WTC11 (cell line): Measurements from ENCODE around the gene DENND2C.

Experiments
- CREB1 ChIP-seq: sonication (generic); formaldehyde crosslinking; IDR thresholded peaks from 2 replicates; pipeline ENCODE4 v1.8.0; 2023; ENCODE audit warnings: mild to moderate bottlenecking, missing genetic modification reagents
- ELF4 ChIP-seq: sonication (generic); formaldehyde crosslinking; IDR thresholded peaks from 2 replicates; pipeline ENCODE4 v1.8.1; 2022; ENCODE audit warnings: low read depth, mild to moderate bottlenecking, moderate library complexity, missing genetic modification reagents
- FOXJ3 ChIP-seq: sonication (generic); formaldehyde crosslinking; IDR thresholded peaks from 2 replicates; pipeline ENCODE4 v1.9.0; 2021; ENCODE audit warnings: missing genetic modification reagents, mild to moderate bottlenecking, borderline replicate concordance
- IRF2 ChIP-seq: sonication (generic); formaldehyde crosslinking; IDR thresholded peaks from 2 replicates; pipeline ENCODE4 v1.8.0; 2022; ENCODE audit warnings: low read depth, missing genetic modification reagents, borderline replicate concordance
- JUN ChIP-seq: sonication (generic); formaldehyde crosslinking; IDR thresholded peaks from 2 replicates; pipeline ENCODE4 v1.8.0; 2023; ENCODE audit warnings: mild to moderate bottlenecking, missing genetic modification reagents
- SMAD4 ChIP-seq: sonication (generic); formaldehyde crosslinking; IDR thresholded peaks from 2 replicates; pipeline ENCODE4 v1.8.0; 2022; ENCODE audit warnings: mild to moderate bottlenecking, missing genetic modification reagents
- SP1 ChIP-seq: sonication (generic); formaldehyde crosslinking; conservative IDR thresholded peaks from 2 replicates; pipeline ENCODE4 v1.8.1; 2022; ENCODE audit warnings: missing genetic modification reagents
- TCF7 ChIP-seq: sonication (generic); formaldehyde crosslinking; IDR thresholded peaks from 2 replicates; pipeline ENCODE4 v1.8.0; 2022; ENCODE audit warnings: mild to moderate bottlenecking, low read depth, missing genetic modification reagents, moderate library complexity
- TEAD1 ChIP-seq: sonication (generic); formaldehyde crosslinking; IDR thresholded peaks from 2 replicates; pipeline ENCODE4 v1.8.0; 2022; ENCODE audit warnings: mild to moderate bottlenecking, missing genetic modification reagents
- TF ChIP-seq, protein P1 (sequence below): fragments of 200-600 bp; IDR thresholded peaks from 2 replicates; pipeline ENCODE4 v1.8.0; 2022; ENCODE audit warnings: antibody characterized with exemption
- TF ChIP-seq, protein P2 (sequence below): sonication (generic); formaldehyde crosslinking; IDR thresholded peaks from 2 replicates; pipeline ENCODE4 v1.8.0; 2022; ENCODE audit warnings: mild to moderate bottlenecking, missing genetic modification reagents
- TF ChIP-seq, protein P3 (sequence below): sonication (generic); formaldehyde crosslinking; IDR thresholded peaks from 2 replicates; pipeline ENCODE4 v1.8.1; 2023; ENCODE audit warnings: mild to moderate bottlenecking, missing genetic modification reagents, moderate library complexity
- TF ChIP-seq, protein P4 (sequence below): sonication (generic); formaldehyde crosslinking; IDR thresholded peaks from 2 replicates; pipeline ENCODE4 v1.8.1; 2023; ENCODE audit warnings: mild to moderate bottlenecking, missing genetic modification reagents, moderate library complexity

DNA sequence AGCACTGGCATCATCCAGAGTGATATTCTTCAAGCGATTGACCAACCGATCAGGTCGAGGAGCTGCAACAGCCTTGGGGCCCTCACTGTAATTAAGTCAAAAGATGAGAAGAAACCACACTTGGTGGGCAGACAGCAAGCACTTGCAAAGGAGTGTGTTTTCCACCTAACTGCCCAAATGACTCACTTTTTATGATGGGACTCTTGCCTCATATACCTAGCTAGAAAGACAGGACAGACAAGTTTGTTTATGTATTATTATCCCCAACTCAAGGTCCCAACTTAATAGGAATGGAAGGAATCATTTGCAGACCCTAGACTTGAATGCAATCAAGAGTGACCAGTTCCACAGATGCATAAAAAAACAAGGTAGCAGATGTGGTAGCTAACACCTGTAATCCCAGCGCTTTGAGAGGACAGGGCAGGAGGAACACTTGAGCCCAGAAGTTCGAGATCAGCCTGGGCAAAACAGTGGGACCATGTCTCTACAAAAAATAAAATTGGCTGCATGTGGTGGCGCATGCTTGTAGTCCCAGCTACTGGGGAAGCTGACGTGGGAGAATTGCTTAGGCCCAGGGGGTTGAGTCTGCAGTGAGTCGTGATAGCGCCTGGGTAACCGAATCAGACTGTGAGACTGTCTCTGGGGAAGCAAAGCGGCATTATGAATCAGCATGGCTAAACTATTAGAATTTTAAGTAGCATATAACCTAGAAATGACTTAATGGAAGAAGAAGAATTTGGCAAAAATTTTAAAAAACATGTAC lies 49.0 kb upstream of the DENND2C start:
- TF ChIP-seq, protein P1, sequence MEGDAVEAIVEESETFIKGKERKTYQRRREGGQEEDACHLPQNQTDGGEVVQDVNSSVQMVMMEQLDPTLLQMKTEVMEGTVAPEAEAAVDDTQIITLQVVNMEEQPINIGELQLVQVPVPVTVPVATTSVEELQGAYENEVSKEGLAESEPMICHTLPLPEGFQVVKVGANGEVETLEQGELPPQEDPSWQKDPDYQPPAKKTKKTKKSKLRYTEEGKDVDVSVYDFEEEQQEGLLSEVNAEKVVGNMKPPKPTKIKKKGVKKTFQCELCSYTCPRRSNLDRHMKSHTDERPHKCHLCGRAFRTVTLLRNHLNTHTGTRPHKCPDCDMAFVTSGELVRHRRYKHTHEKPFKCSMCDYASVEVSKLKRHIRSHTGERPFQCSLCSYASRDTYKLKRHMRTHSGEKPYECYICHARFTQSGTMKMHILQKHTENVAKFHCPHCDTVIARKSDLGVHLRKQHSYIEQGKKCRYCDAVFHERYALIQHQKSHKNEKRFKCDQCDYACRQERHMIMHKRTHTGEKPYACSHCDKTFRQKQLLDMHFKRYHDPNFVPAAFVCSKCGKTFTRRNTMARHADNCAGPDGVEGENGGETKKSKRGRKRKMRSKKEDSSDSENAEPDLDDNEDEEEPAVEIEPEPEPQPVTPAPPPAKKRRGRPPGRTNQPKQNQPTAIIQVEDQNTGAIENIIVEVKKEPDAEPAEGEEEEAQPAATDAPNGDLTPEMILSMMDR, result no peak
- TF ChIP-seq JUN, result no peak
- TF ChIP-seq CREB1 (CRISPR knock-in tag), result no peak
- TF ChIP-seq IRF2 (CRISPR knock-in tag), result no peak
- TF ChIP-seq TCF7 (CRISPR knock-in tag), result no peak
- TF ChIP-seq, protein P2, sequence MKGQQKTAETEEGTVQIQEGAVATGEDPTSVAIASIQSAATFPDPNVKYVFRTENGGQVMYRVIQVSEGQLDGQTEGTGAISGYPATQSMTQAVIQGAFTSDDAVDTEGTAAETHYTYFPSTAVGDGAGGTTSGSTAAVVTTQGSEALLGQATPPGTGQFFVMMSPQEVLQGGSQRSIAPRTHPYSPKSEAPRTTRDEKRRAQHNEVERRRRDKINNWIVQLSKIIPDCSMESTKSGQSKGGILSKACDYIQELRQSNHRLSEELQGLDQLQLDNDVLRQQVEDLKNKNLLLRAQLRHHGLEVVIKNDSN (CRISPR knock-in tag), result no peak
- TF ChIP-seq SP1 (CRISPR knock-in tag), result no peak
- TF ChIP-seq, protein P3, sequence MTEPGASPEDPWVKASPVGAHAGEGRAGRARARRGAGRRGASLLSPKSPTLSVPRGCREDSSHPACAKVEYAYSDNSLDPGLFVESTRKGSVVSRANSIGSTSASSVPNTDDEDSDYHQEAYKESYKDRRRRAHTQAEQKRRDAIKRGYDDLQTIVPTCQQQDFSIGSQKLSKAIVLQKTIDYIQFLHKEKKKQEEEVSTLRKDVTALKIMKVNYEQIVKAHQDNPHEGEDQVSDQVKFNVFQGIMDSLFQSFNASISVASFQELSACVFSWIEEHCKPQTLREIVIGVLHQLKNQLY, result no peak
- TF ChIP-seq, protein P4, sequence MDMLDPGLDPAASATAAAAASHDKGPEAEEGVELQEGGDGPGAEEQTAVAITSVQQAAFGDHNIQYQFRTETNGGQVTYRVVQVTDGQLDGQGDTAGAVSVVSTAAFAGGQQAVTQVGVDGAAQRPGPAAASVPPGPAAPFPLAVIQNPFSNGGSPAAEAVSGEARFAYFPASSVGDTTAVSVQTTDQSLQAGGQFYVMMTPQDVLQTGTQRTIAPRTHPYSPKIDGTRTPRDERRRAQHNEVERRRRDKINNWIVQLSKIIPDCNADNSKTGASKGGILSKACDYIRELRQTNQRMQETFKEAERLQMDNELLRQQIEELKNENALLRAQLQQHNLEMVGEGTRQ (CRISPR knock-in tag), result no peak
- TF ChIP-seq TEAD1, result no peak
- TF ChIP-seq FOXJ3 (CRISPR knock-in tag), result no peak
- TF ChIP-seq ELF4 (CRISPR knock-in tag), result no peak
- no peak for TF ChIP-seq SMAD4 (CRISPR knock-in tag)
